Measurements from ENCODE around the gene IRAK1. TPM values are rescaled to one million over a fixed set of nuclear protein-coding genes. Genes with fewer than 3 reads are reported as not detected.

Gene IRAK1
- total and polyA plus RNA-seq, 10 of the 15 experiments (the other 5 are each of a cell fraction or from before 2014, with no cell fraction given), result 4.2 to 136 (median 39.5) TPM

DNA sequence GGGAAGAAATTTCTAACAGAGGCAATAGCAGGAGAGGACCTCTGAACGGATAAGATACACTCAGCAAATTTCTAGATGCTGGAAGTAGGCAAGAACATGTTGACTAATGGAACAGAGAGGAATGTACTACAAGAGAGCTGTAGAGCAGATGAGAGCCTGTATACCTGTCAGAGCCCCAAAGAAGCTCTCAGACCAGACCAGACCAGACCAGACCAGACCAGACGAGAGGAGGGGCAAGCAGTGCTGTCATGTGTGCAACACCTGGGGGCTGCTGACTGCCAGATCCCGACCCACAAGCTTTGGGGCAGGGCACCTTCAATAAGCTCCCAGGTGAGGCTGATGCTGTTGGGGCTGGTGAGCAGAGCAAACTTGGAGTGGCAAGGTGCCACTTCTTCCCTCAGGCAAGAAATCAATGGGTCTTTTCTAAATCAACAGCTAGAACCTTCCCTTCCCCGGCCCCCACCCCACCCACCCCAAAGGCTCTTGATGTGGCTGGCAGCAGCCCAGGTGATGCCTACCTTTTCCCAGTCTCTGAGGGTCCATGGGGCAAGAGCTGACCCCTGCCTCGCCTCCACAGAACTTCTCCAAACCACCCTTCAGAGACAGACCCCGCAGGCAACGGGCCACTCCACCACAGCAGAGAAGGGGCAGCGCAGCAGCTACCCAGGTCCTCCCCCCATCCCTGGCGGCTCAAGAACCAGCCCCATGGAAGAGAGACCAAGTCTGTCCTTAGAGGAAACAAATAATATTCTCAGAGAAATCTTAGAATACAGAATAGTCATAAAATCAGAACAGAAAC is 45.1 kb upstream of the IRAK1 start:
- no TSS peak for BruUV-seq (replicated peaks)
- H3K4me2 ChIP-seq (ENCODE audit: control insufficient read depth, insufficient read depth), result no peak overlapping the region
- intact Hi-C loops (cut with micrococcal nuclease; ENCODE audit: unreplicated experiment) (no loop called here), in situ Hi-C loops (cut with MboI) (no loop called here)
- no peak overlapping the region for H3K27ac ChIP-seq (ENCODE audit: control insufficient read depth, insufficient read depth)
- ChIA-PET RAD21 (ENCODE audit: unreplicated experiment) (no interaction called here), CTCF (no interaction called here), SMC1A (ENCODE audit: uncharacterized antibody, unreplicated experiment) (no interaction called here), POLR2A (no interaction called here)
- no peak overlapping the region for H3K9ac ChIP-seq (ENCODE audit: control insufficient read depth, insufficient read depth, low read length)
- no peaks in the 10 kb centered on the region for H3K36me3 ChIP-seq (ENCODE audit: control insufficient read depth in 2 of 2, insufficient read depth in 2 of 2, low read length in 1 of 2)
- H3K4me3 ChIP-seq, result no peak overlapping the region
- DNase-seq (ENCODE audit: low read depth, low spot score), result no peak
- WGBS (ENCODE audit: insufficient coverage, insufficient replicate concordance, low lambda C conversion rate, missing lambda C conversion rate), result 50% methylated on average over 8 of the region's 9 CpGs
- no peak for FAIRE-seq
- no peaks in the 10 kb centered on the region for H4K20me1 ChIP-seq (ENCODE audit: control insufficient read depth, insufficient read depth)
- TF ChIP-seq POLR2AphosphoS5 (IDR thresholded peaks at IDR 0.05; ENCODE audit: low read length), result no peak
- TF ChIP-seq CBX3 (IDR thresholded peaks at IDR 0.05; ENCODE audit: borderline replicate concordance, low read depth), result no peak
- no peak for TF ChIP-seq RB1 (IDR thresholded peaks at IDR 0.05; ENCODE audit: borderline replicate concordance)
- TF ChIP-seq BMI1 (IDR thresholded peaks at IDR 0.05; ENCODE audit: borderline replicate concordance), result no peak
- peaks cover 8% of the 10 kb centered on the region for H3K79me2 ChIP-seq (ENCODE audit: control insufficient read depth, insufficient read depth, low read length)
- no peaks in the 10 kb centered on the region for H3K9me3 ChIP-seq (replicated peaks; ENCODE audit: control insufficient read depth, insufficient read depth, low read length)
- no peaks in the 10 kb centered on the region; the same call in 1 of the 2 replicates for H3K4me1 ChIP-seq (ENCODE audit: control insufficient read depth, insufficient read depth, low read length)
- no peaks in the 10 kb centered on the region; a peak in 1 of 4 replicates for H3K27me3 ChIP-seq (replicated peaks in 1 of 2; ENCODE audit: control insufficient read depth in 2 of 2, insufficient read depth in 2 of 2, low read length in 1 of 2)
- no peak overlapping the region for H2AFZ ChIP-seq (ENCODE audit: control insufficient read depth, low read depth, low read length)
- no peak for ATAC-seq

GRCh38 chrX:154063234-154063633 is 43.5 kb upstream of the IRAK1 start:
- Histone ChIP-seq H3K4me2 (ENCODE audit: control insufficient read depth, insufficient read depth) (no peak overlapping the region), H3K36me3 (ENCODE audit: control insufficient read depth in 2 of 2, insufficient read depth in 2 of 2, low read length in 1 of 2) (no peaks in the 10 kb centered on the region), H3K9me3 (replicated peaks; ENCODE audit: control insufficient read depth, insufficient read depth, low read length) (no peaks in the 10 kb centered on the region), H3K9ac (ENCODE audit: control insufficient read depth, insufficient read depth, low read length) (no peak overlapping the region), H4K20me1 (ENCODE audit: control insufficient read depth, insufficient read depth) (no peaks in the 10 kb centered on the region), H3K4me3 (no peak overlapping the region), H3K27me3 (replicated peaks in 1 of 2; ENCODE audit: control insufficient read depth in 2 of 2, insufficient read depth in 2 of 2, low read length in 1 of 2) (no peaks in the 10 kb centered on the region; a peak in 1 of 4 replicates), H3K4me1 (ENCODE audit: control insufficient read depth, insufficient read depth, low read length) (no peaks in the 10 kb centered on the region), H3K79me2 (ENCODE audit: control insufficient read depth, insufficient read depth, low read length) (peaks cover 5% of the 10 kb centered on the region), H3K27ac (ENCODE audit: control insufficient read depth, insufficient read depth) (no peak overlapping the region), H2AFZ (ENCODE audit: control insufficient read depth, low read depth, low read length) (no peak overlapping the region)
- DNase-seq (ENCODE audit: low read depth, low spot score) (no peak), FAIRE-seq (no peak), ATAC-seq (no peak)
- intact Hi-C loops (cut with micrococcal nuclease; ENCODE audit: unreplicated experiment), result no loop called here
- WGBS (ENCODE audit: insufficient coverage, insufficient replicate concordance, low lambda C conversion rate, missing lambda C conversion rate), result 63% methylated on average over 4 of the region's 4 CpGs
- ChIA-PET SMC1A (ENCODE audit: uncharacterized antibody, unreplicated experiment) (no interaction called here), RAD21 (ENCODE audit: unreplicated experiment) (no interaction called here), POLR2A (no interaction called here), CTCF (interaction anchor here (0.9 kb wide), 1 partner anchor 29 kb away, joined by 3 read pairs; no protein-coding TSS in a partner anchor)
- in situ Hi-C loops (cut with MboI), result no loop called here
- BruUV-seq (replicated peaks), result no TSS peak
- TF ChIP-seq ZNF622 (IDR thresholded peaks at IDR 0.05) (no peak), DPF2 (IDR thresholded peaks at IDR 0.05) (no peak), NRF1 (conservative IDR thresholded peaks at IDR 0.05; ENCODE audit: low read depth, low read length) (no peak), BCL3 (IDR thresholded peaks at IDR 0.05; ENCODE audit: borderline replicate concordance, insufficient read depth, low read depth, low read length, poor library complexity, severe bottlenecking) (no peak), ASH2L (IDR thresholded peaks at IDR 0.05; ENCODE audit: borderline replicate concordance, low read depth) (no peak), KLF5 (IDR thresholded peaks at IDR 0.05; ENCODE audit: partially characterized antibody) (no peak), SMC3 (IDR thresholded peaks at IDR 0.05; ENCODE audit: borderline replicate concordance, low read length) (no peak), SREBF2 (IDR thresholded peaks at IDR 0.05; ENCODE audit: low read length) (no peak), POLR2A (IDR thresholded peaks at IDR 0.05; ENCODE audit: low read depth, low read length) (no peak)
- TF ChIP-seq, protein P1, sequence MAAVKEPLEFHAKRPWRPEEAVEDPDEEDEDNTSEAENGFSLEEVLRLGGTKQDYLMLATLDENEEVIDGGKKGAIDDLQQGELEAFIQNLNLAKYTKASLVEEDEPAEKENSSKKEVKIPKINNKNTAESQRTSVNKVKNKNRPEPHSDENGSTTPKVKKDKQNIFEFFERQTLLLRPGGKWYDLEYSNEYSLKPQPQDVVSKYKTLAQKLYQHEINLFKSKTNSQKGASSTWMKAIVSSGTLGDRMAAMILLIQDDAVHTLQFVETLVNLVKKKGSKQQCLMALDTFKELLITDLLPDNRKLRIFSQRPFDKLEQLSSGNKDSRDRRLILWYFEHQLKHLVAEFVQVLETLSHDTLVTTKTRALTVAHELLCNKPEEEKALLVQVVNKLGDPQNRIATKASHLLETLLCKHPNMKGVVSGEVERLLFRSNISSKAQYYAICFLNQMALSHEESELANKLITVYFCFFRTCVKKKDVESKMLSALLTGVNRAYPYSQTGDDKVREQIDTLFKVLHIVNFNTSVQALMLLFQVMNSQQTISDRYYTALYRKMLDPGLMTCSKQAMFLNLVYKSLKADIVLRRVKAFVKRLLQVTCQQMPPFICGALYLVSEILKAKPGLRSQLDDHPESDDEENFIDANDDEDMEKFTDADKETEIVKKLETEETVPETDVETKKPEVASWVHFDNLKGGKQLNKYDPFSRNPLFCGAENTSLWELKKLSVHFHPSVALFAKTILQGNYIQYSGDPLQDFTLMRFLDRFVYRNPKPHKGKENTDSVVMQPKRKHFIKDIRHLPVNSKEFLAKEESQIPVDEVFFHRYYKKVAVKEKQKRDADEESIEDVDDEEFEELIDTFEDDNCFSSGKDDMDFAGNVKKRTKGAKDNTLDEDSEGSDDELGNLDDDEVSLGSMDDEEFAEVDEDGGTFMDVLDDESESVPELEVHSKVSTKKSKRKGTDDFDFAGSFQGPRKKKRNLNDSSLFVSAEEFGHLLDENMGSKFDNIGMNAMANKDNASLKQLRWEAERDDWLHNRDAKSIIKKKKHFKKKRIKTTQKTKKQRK (IDR thresholded peaks at IDR 0.05; ENCODE audit: low read depth, low read length), result no peak
